ENCODE results near the gene TRAPPC13. TPM values are rescaled to one million over a fixed set of nuclear protein-coding genes. Genes with fewer than 3 reads are reported as not detected.

Gene TRAPPC13
- total and polyA plus RNA-seq, 2 of the 4 experiments (the other 2 are of a cell fraction) = 10.1 to 17.2 TPM

GRCh38 chr5:65707663-65708062 is 82.8 kb downstream of the TRAPPC13 start:
- Histone ChIP-seq H3K56ac (ENCODE audit: extremely low read depth, insufficient read depth, low read length) (no peak overlapping the region), H4K91ac (ENCODE audit: insufficient read depth, low read depth, low read length) (no peak overlapping the region), H4K5ac (ENCODE audit: low read depth, low read length) (no peak overlapping the region), H3K9me3 (ENCODE audit: control insufficient read depth, insufficient read depth, low read length) (no peaks in the 10 kb centered on the region), H3K14ac (replicated peaks; ENCODE audit: low read depth, low read length) (no peak overlapping the region), H3K27ac (ENCODE audit: insufficient read depth, low read length) (no peak overlapping the region), H2AFZ (replicated peaks; ENCODE audit: low read length, poor library complexity) (no peak overlapping the region), H3K36me3 (ENCODE audit: control insufficient read depth, insufficient read depth, low read length) (peaks cover 17% of the 10 kb centered on the region), H2AK5ac (ENCODE audit: low read depth, low read length) (no peak overlapping the region), H3K9me1 (ENCODE audit: insufficient read depth, low read length) (no peaks in the 10 kb centered on the region), H2BK120ac (ENCODE audit: low read depth, low read length) (no peak overlapping the region), H3K4ac (ENCODE audit: low read depth, low read length) (no peak overlapping the region), H3K79me1 (ENCODE audit: low read depth in 1 of 2, low read length in 2 of 2) (peaks cover 4 to 9% of the 10 kb centered on the region in 2 experiments; a peak in 3 of 4 replicates), H3K4me1 (ENCODE audit: control insufficient read depth, insufficient read depth, low read length) (no peaks in the 10 kb centered on the region), H3K23ac (ENCODE audit: low read depth, low read length) (no peak overlapping the region), H4K20me1 (ENCODE audit: insufficient read depth, low read length) (no peaks in the 10 kb centered on the region), H2AK9ac (replicated peaks; ENCODE audit: low read depth, low read length, poor library complexity) (no peak overlapping the region), H3K18ac (ENCODE audit: low read depth, low read length) (no peak overlapping the region), H3K9ac (ENCODE audit: low read depth, low read length) (no peak overlapping the region), H4K8ac (ENCODE audit: low read depth in 2 of 2, low read length in 2 of 2) (no peak overlapping the region), H2BK5ac (ENCODE audit: low read depth, low read length, poor library complexity, severe bottlenecking) (no peak overlapping the region), H2BK15ac (ENCODE audit: low read depth, low read length) (no peak overlapping the region), H2BK20ac (ENCODE audit: low read depth, low read length) (no peak overlapping the region), H3K27me3 (ENCODE audit: control insufficient read depth, insufficient read depth, low read length) (no peaks in the 10 kb centered on the region), H3K4me3 (ENCODE audit: insufficient read depth, low read depth, low read length) (no peak overlapping the region), H3K4me2 (ENCODE audit: low read depth, low read length) (no peak overlapping the region)
- dilution Hi-C loops (cut with HindIII; ENCODE audit: low sequenced_read_pairs, unreplicated experiment) = no loop called here
- DNase-seq (no peak), ATAC-seq (ENCODE audit: low read depth) (no peak)
- ChIA-PET POLR2A (ENCODE audit: unreplicated experiment) (no interaction called here), CTCF (no interaction called here)
- intact Hi-C loops (cut with micrococcal nuclease) = no loop called here
- no TSS peak for BruUV-seq (replicated peaks)
- WGBS, 2 experiments (ENCODE audit: extremely low coverage in 2 of 2, insufficient read length in 1 of 2) = no CpG with 5 or more reads among the region's 4 CpGs
- in situ Hi-C loops (cut with MboI; ENCODE audit: low sequenced_read_pairs) = no loop called here
- no peak for TF ChIP-seq CHD1 (IDR thresholded peaks at IDR 0.05; ENCODE audit: low read depth, low read length)
- no peak for TF ChIP-seq BHLHE40 (IDR thresholded peaks at IDR 0.05; ENCODE audit: low read depth, low read length)
- TF ChIP-seq RAD21 (IDR thresholded peaks at IDR 0.05; ENCODE audit: low read length) = no peak
- TF ChIP-seq FOS (IDR thresholded peaks at IDR 0.05; ENCODE audit: low read depth, low read length) = no peak
- TF ChIP-seq CEBPB (IDR thresholded peaks at IDR 0.05; ENCODE audit: low read depth, low read length) = no peak
- no peak for TF ChIP-seq NFE2L2 (IDR thresholded peaks at IDR 0.05; ENCODE audit: low read depth, low read length)
- TF ChIP-seq CTCF (conservative IDR thresholded peaks at IDR 0.05; ENCODE audit: low read depth, low read length) = no peak
- no peak for TF ChIP-seq USF2 (IDR thresholded peaks at IDR 0.05; ENCODE audit: low read depth, low read length)
- TF ChIP-seq RFX5 (IDR thresholded peaks at IDR 0.05; ENCODE audit: low read depth, low read length) = no peak
- no peak for TF ChIP-seq MAFK (IDR thresholded peaks at IDR 0.05; ENCODE audit: low read depth, low read length)
- TF ChIP-seq MXI1 (IDR thresholded peaks at IDR 0.05; ENCODE audit: borderline replicate concordance, low read depth, low read length) = no peak
- TF ChIP-seq ELK1 (IDR thresholded peaks at IDR 0.05; ENCODE audit: borderline replicate concordance, low read depth, low read length) = no peak
